ENCODE measurements around the gene C12orf60.
"Not testable (repeated sequence)": the region's sequence is repeated elsewhere in the genome, so short reads cannot be mapped to it uniquely, and the experiment has no call there.

The C12orf60 gene

GRCh38 chr12:14803011-14803829, at the start of gene C12orf60, which contains the start of gene WBP11:
Gene C12orf60, plus strand, starts transcription at chr12:14803670. Its CDS starts 19,266 bp downstream, at chr12:14822936.
Gene WBP11, minus strand, starts transcription at chr12:14803478. Its CDS starts 2,095 bp downstream, at chr12:14801383.
- H3K4me3 ChIP-seq (replicated peaks; ENCODE audit: low read depth, low read length) = peak within 1 kb of the TSS; percentile 94
- peak; percentile 98 for DNase-seq (ENCODE audit: extremely low read depth, low read depth)
- TF ChIP-seq CTCF (IDR thresholded peaks at IDR 0.05; ENCODE audit: low read depth, low read length, missing control alignments) = no peak

- DNase-seq (ENCODE audit: extremely low read depth, low read depth) = no peak
- H3K4me3 ChIP-seq (replicated peaks; ENCODE audit: low read depth, low read length) = no peak overlapping the region
- peak; percentile 36 for TF ChIP-seq CTCF (IDR thresholded peaks at IDR 0.05; ENCODE audit: low read depth, low read length, missing control alignments)
Measured at GRCh38 chr12:14756334-14757143, 46.9 kb upstream of the C12orf60 start.

GRCh38 chr12:14759711-14760280, 43.7 kb upstream of the C12orf60 start:
- not testable (repeated sequence) for DNase-seq (ENCODE audit: extremely low read depth, low read depth); H3K4me3 ChIP-seq (replicated peaks; ENCODE audit: low read depth, low read length)

GRCh38 chr12:14765398-14765797, 38.1 kb upstream of the C12orf60 start:
- DNase-seq (ENCODE audit: extremely low read depth, low read depth) = no peak
- no peak overlapping the region for H3K4me3 ChIP-seq (replicated peaks; ENCODE audit: low read depth, low read length)
- TF ChIP-seq CTCF (IDR thresholded peaks at IDR 0.05; ENCODE audit: low read depth, low read length, missing control alignments) = no peak

- not testable (repeated sequence) for H3K4me3 ChIP-seq (replicated peaks; ENCODE audit: low read depth, low read length); DNase-seq (ENCODE audit: extremely low read depth, low read depth)
Measured at GRCh38 chr12:14766020-14766419, 37.5 kb upstream of the C12orf60 start.

- TF ChIP-seq CTCF (IDR thresholded peaks at IDR 0.05; ENCODE audit: low read depth, low read length, missing control alignments) = no peak
- no peak overlapping the region for H3K4me3 ChIP-seq (replicated peaks; ENCODE audit: low read depth, low read length)
- no peak for DNase-seq (ENCODE audit: extremely low read depth, low read depth)
Measured at GRCh38 chr12:14766649-14767215, 36.7 kb upstream of the C12orf60 start.

GRCh38 chr12:14767617-14768016, 35.9 kb upstream of the C12orf60 start:
- TF ChIP-seq CTCF (IDR thresholded peaks at IDR 0.05; ENCODE audit: low read depth, low read length, missing control alignments) = no peak
- DNase-seq (ENCODE audit: extremely low read depth, low read depth) = no peak
- no peak overlapping the region for H3K4me3 ChIP-seq (replicated peaks; ENCODE audit: low read depth, low read length)
